Left ventricle myocardium superior (tissue), 1 donor: ENCODE results near the gene FOXN4. TPM values are rescaled to one million over a fixed set of nuclear protein-coding genes. Genes with fewer than 3 reads are reported as not detected.

ENCODE experiments used
- ATAC-seq: fragments of 200-7000 bp; cut with Tn5 transposase; one replicate; pipeline ENCODE4 v1.9.1; 2020; ENCODE audit warnings: mild to moderate bottlenecking, moderate library complexity
- DNase-seq: peaks from one replicate; pipeline ENCODE4 v3.0.0-alpha.2; 2020
- intact Hi-C: fragments of 100-400 bp; cut with micrococcal nuclease; formaldehyde crosslinking; loops from one replicate; pipeline ENCODE4 v1.11.0; 2022
- total RNA-seq: library from RNA; stranded (reverse); fragmentation: NEBNext Ultra II Directional; extraction: Animal tissue kit (Norgen Biotek cat#: 25700); gene quantifications from one replicate; pipeline ENCODE4 v1.2.1, GENCODE V29; 2021
- donor health status: DM: no; HTN: yes; CAD: no; lungs with severe emphysema.

Gene FOXN4
- total RNA-seq, 1 donor from 2014 or later, result not detected

DNA sequence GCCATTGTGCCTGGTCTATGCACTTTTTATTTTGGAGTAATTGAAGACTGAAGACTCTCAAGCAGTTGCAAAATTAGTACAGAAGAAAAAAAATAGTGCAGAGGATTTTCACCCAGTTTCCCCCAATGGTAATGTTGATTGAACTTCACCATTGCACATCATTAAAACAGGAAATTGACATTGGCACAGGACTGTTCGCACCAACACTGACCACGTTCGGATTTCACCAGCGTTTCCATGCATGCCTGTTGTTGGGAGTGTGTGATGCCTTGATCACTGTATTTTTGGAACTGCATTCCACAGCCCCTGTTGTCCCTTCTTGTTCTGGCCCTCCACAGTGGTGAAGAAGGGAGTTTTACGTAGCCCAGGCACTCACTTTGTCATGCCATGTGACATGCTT is 67.1 kb downstream of the FOXN4 start:
- ATAC-seq (no peak), DNase-seq (no peak)
- intact Hi-C loops, result no loop called here

GRCh38 chr12:109240365-109240764 is 68.7 kb downstream of the FOXN4 start:
- no peak for DNase-seq
- no peak for ATAC-seq
- intact Hi-C loops, result no loop called here

- ATAC-seq (peak; percentile 29), DNase-seq (no peak)
- intact Hi-C loops, result no loop called here
Observed at GRCh38 chr12:109239691-109240090, 69.4 kb downstream of the FOXN4 start.

- DNase-seq, result no peak
- intact Hi-C loops, result no loop called here
- ATAC-seq, result no peak
Observed at GRCh38 chr12:109239179-109239578, 69.9 kb downstream of the FOXN4 start.

DNA sequence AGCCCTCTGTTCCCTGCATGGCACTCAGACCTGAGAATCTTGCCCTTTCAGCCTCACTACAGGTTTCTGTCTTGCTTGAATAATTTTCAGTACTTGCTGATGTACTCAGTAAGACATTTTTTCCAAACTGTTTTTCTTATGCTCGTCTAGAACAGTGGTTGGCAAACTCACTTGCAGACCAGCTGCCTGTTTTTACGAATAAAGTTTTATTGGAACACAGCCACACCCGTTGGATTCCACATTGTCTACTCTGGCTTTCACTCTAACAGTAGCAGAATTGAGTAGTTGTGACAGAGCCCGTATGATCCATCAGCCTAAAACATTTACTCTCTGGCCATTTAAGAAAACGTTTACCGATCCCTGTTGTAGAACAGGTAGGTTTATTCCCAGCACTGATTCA is 72.8 kb downstream of the FOXN4 start:
- DNase-seq (no peak), ATAC-seq (no peak)
- intact Hi-C loops, result no loop called here

DNA sequence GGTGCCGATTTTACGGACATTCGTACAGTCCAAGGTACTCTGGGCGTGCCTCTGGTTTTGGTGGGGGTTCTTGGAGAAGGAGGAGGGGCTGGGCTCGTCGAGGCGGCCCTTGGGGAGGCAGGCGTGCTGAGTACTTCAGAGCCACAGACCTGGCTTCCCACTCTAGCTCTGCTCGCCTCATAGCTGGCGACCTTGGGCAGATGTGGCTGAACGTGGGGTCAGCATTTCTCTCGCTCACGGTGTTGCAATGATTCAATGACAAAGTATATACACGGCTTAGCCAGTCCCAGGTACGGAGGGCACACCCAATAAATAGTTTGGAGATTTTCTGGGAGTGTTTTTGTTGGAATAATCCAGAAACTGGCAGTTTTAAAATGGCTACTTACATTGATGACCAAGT is 75.1 kb downstream of the FOXN4 start:
- intact Hi-C loops, result no loop called here
- DNase-seq (no peak), ATAC-seq (no peak)

GRCh38 chr12:109232731-109233130 is 76.4 kb downstream of the FOXN4 start:
- ATAC-seq (no peak), DNase-seq (no peak)
- intact Hi-C loops, result no loop called here

- DNase-seq (no peak), ATAC-seq (no peak)
- intact Hi-C loops, result no loop called here
Observed at GRCh38 chr12:109230193-109230592, 78.9 kb downstream of the FOXN4 start.

- intact Hi-C loops, result loop anchor here (10.0 kb wide), 1 partner anchor 54 kb away; no protein-coding TSS in a partner anchor
- ATAC-seq (no peak), DNase-seq (no peak)
Observed at GRCh38 chr12:109228664-109229063, 80.4 kb downstream of the FOXN4 start.

Other genes with a start within 250 kb of the FOXN4 start
- gene ALKBH2, start 215.8 kb downstream of the FOXN4 start, total RNA-seq, result 6.6 TPM
- 25.9 TPM for gene UNG, start 211.7 kb downstream of the FOXN4 start, total RNA-seq
- gene ACACB, start 192.7 kb downstream of the FOXN4 start, total RNA-seq, result 177 TPM
- gene MYO1H, start 38.6 kb upstream of the FOXN4 start, total RNA-seq, result 0.52 TPM
- gene KCTD10, start 168.0 kb upstream of the FOXN4 start, total RNA-seq, result 29.8 TPM
- gene UBE3B, start 168.3 kb upstream of the FOXN4 start, total RNA-seq, result 58.1 TPM